Kidney (tissue), 14 donors: Measurements from ENCODE around the gene DNASE1L3. TPM values are rescaled to one million over a fixed set of nuclear protein-coding genes. Genes with fewer than 3 reads are reported as not detected.

Experiments
- DNase-seq, 5 donors: peaks; one replicate each; pipeline ENCODE4 v3.0.0-alpha.2; 2013 to 2020
- FAIRE-seq: peaks from 2 replicates; lab custom pipeline; 2012; peaks lifted over from hg19 to GRCh38; lab: Jason Lieb, UNC
- H3K27ac ChIP-seq, 2 donors: one replicate each; pipeline ENCODE4 v1.7.0; 2013; ENCODE audit warnings: low read depth in 2 of 2, low read length in 2 of 2, inconsistent platforms in 1 of 2
- H3K27me3 ChIP-seq: one replicate; pipeline ENCODE4 v1.7.1; 2013; ENCODE audit warnings: low read length, inconsistent platforms; ENCODE audit not compliant: control insufficient read depth, insufficient read depth
- H3K36me3 ChIP-seq, 3 donors: one replicate each; pipeline versions ENCODE4 v1.7.0 to v1.7.1; 2013; ENCODE audit warnings: low read length in 3 of 3, control low read depth in 1 of 3, inconsistent platforms in 1 of 3; ENCODE audit not compliant: insufficient read depth in 3 of 3, control insufficient read depth in 2 of 3
- H3K4me1 ChIP-seq, 3 donors: one replicate each; pipeline versions ENCODE4 v1.7.0 to v1.7.1; 2013; ENCODE audit warnings: low read length in 3 of 3, inconsistent platforms in 1 of 3, low read depth in 1 of 3; ENCODE audit not compliant: control insufficient read depth in 2 of 3, insufficient read depth in 2 of 3
- H3K4me3 ChIP-seq, 3 donors: one replicate each; pipeline versions ENCODE4 v1.7.0 to v1.8.1; 2013; ENCODE audit warnings: low read length in 3 of 3, control low read depth in 1 of 3, inconsistent platforms in 1 of 3
- H3K9ac ChIP-seq, 3 donors: one replicate each; pipeline versions ENCODE4 v1.7.0 to v1.7.1; 2013; ENCODE audit warnings: low read length in 3 of 3, control low read depth in 1 of 3, inconsistent platforms in 1 of 3
- H3K9me3 ChIP-seq, 3 donors: one replicate each; pipeline versions ENCODE4 v1.7.0 to v1.7.1; 2013; ENCODE audit warnings: low read length in 3 of 3, control low read depth in 1 of 3, inconsistent platforms in 1 of 3; ENCODE audit not compliant: control insufficient read depth in 2 of 3, insufficient read depth in 1 of 3
- CTCF ChIP-seq: IDR thresholded peaks from 3 replicates; pipeline ENCODE4 v1.5.1; 2012; ENCODE audit warnings: mild to moderate bottlenecking, moderate library complexity, borderline replicate concordance; ENCODE audit not compliant: insufficient read depth; ENCODE audit errors: extremely low read depth
- intact Hi-C: fragments of 100-400 bp; cut with DNase I; formaldehyde crosslinking; loops from one replicate; pipeline ENCODE4 v1.11.1; 2022
- polyA plus RNA-seq: library from polyadenylated mRNA; stranded (reverse); fragments of 350-450 nt; fragmentation: Illumina TruSeq; extraction: RNeasy Lipid Tissue Mini Kit (QIAGEN cat#74804); gene quantifications from one replicate; pipeline ENCODE4 v1.2.3, GENCODE V29; 2014; ENCODE audit warnings: low read depth, low replicate concordance; ENCODE audit not compliant: insufficient read depth
- total RNA-seq: library from RNA; stranded (reverse); fragmentation: NEBNext Ultra II Directional; extraction: Animal tissue kit (Norgen Biotek cat#: 25700); gene quantifications from one replicate; pipeline ENCODE4 v1.2.1, GENCODE V29; 2021
- donor health status: control.
- donor health status: control.
- donor health status: control.
- donor health status: control.
- donor health status: control.
- donor health status: DM: yes; HTN: yes; CAD: no.
- donor health status: Normal renal cell carcinoma (clear cell type).

Gene DNASE1L3
- total and polyA plus RNA-seq, 2 donors from 2014 or later: 24.9 to 27.5 TPM

GRCh38 chr3:58183891-58184290 is 26.9 kb downstream of the DNASE1L3 start:
- no peak for DNase-seq
- no peaks in the 10 kb centered on the region for H3K36me3 ChIP-seq
- no peak overlapping the region for H3K27ac ChIP-seq
- no peak overlapping the region for H3K9ac ChIP-seq
- TF ChIP-seq CTCF: no peak
- intact Hi-C loops: no loop called here
- H3K4me3 ChIP-seq: no peak overlapping the region
- no peaks in the 10 kb centered on the region for H3K9me3 ChIP-seq
- no peaks in the 10 kb centered on the region for H3K4me1 ChIP-seq
- no peak for FAIRE-seq
- no peaks in the 10 kb centered on the region for H3K27me3 ChIP-seq

- FAIRE-seq (no peak), DNase-seq (no peak)
- H3K4me3 ChIP-seq: no peak overlapping the region
- peaks cover 0 to 2% (median 0%) of the 10 kb centered on the region in 3 donors for H3K4me1 ChIP-seq
- H3K9me3 ChIP-seq: no peaks in the 10 kb centered on the region
- H3K36me3 ChIP-seq: no peaks in the 10 kb centered on the region
- H3K9ac ChIP-seq: no peak overlapping the region
- no peak overlapping the region for H3K27ac ChIP-seq
- TF ChIP-seq CTCF: no peak
- H3K27me3 ChIP-seq: no peaks in the 10 kb centered on the region
- intact Hi-C loops: no loop called here
These were observed 27.6 kb downstream of the DNASE1L3 start for GRCh38 chr3:58183221-58183620.

GRCh38 chr3:58180940-58181587 is 29.7 kb downstream of the DNASE1L3 start:
- no peak for DNase-seq
- intact Hi-C loops: no loop called here
- Histone ChIP-seq H3K27me3 (no peaks in the 10 kb centered on the region), H3K4me1 (peaks cover 0 to 16% (median 3%) of the 10 kb centered on the region in 3 donors), H3K4me3 (no peak overlapping the region), H3K36me3 (no peaks in the 10 kb centered on the region), H3K27ac (no peak overlapping the region), H3K9ac (no peak overlapping the region), H3K9me3 (no peaks in the 10 kb centered on the region)
- FAIRE-seq: no peak
- no peak for TF ChIP-seq CTCF
